ENCODE results near the gene CANT1. TPM values are rescaled to one million over a fixed set of nuclear protein-coding genes. Genes with fewer than 3 reads are reported as not detected.

The CANT1 gene
- total and polyA plus RNA-seq, 2 of the 13 experiments (the other 11 are each of a cell fraction or from before 2014, with no cell fraction given), result 34.1 to 42.1 TPM

DNA sequence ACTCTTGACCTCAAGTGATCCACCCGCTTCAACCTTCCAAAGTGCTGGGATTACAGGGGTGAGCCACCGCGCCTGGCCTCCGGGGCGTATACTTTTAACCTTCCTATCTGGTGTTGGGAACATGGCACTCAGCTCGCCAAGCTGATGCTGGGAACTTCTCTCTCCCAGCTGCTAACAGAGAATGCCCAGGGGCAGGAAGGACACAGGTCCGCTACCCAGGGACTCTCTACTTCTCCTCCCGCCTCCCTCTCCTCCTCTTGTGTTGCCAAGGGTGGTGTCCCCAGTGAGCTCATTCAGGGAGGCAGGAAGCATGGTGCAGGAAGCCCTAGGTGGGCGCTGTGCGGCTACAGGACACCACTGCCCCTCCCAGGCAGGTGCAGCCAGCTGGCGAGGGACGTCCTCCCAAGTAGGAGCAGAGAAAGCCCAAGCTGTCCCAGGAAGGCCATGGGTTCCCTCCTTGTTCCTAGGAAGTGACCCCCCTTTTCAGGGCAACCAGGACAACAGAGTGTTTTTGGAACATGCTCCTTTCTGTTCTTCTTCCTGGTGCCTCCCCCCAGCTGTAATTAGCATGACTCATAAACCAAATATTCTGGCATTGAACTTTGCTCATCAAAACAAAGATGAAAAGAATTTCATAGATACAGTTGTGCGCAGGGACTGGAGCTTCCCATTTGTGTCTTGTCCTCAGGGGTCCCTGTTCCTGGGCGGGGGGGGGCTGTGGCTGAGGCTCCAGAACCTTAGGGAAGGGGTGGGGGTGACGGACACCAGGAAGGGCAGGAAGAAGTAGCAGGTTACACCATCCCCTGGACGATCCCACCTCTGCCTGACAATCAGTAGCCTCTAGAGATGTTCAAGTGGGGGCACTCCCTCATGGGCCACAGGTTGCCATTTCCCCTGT, 17.1 kb upstream of the CANT1 start (continued):
- TF ChIP-seq, protein P1, sequence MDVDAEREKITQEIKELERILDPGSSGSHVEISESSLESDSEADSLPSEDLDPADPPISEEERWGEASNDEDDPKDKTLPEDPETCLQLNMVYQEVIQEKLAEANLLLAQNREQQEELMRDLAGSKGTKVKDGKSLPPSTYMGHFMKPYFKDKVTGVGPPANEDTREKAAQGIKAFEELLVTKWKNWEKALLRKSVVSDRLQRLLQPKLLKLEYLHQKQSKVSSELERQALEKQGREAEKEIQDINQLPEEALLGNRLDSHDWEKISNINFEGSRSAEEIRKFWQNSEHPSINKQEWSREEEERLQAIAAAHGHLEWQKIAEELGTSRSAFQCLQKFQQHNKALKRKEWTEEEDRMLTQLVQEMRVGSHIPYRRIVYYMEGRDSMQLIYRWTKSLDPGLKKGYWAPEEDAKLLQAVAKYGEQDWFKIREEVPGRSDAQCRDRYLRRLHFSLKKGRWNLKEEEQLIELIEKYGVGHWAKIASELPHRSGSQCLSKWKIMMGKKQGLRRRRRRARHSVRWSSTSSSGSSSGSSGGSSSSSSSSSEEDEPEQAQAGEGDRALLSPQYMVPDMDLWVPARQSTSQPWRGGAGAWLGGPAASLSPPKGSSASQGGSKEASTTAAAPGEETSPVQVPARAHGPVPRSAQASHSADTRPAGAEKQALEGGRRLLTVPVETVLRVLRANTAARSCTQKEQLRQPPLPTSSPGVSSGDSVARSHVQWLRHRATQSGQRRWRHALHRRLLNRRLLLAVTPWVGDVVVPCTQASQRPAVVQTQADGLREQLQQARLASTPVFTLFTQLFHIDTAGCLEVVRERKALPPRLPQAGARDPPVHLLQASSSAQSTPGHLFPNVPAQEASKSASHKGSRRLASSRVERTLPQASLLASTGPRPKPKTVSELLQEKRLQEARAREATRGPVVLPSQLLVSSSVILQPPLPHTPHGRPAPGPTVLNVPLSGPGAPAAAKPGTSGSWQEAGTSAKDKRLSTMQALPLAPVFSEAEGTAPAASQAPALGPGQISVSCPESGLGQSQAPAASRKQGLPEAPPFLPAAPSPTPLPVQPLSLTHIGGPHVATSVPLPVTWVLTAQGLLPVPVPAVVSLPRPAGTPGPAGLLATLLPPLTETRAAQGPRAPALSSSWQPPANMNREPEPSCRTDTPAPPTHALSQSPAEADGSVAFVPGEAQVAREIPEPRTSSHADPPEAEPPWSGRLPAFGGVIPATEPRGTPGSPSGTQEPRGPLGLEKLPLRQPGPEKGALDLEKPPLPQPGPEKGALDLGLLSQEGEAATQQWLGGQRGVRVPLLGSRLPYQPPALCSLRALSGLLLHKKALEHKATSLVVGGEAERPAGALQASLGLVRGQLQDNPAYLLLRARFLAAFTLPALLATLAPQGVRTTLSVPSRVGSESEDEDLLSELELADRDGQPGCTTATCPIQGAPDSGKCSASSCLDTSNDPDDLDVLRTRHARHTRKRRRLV (CRISPR knock-in tag; IDR thresholded peaks at IDR 0.05), result no peak
- TF ChIP-seq, protein P2, sequence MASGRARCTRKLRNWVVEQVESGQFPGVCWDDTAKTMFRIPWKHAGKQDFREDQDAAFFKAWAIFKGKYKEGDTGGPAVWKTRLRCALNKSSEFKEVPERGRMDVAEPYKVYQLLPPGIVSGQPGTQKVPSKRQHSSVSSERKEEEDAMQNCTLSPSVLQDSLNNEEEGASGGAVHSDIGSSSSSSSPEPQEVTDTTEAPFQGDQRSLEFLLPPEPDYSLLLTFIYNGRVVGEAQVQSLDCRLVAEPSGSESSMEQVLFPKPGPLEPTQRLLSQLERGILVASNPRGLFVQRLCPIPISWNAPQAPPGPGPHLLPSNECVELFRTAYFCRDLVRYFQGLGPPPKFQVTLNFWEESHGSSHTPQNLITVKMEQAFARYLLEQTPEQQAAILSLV (CRISPR knock-in tag; IDR thresholded peaks at IDR 0.05; ENCODE audit: borderline replicate concordance), result peak; percentile 52; the same call in 1 of the 2 replicates
- peak; percentile 100 for TF ChIP-seq FOSL1 (CRISPR knock-in tag; IDR thresholded peaks at IDR 0.05; ENCODE audit: borderline replicate concordance)
- TF ChIP-seq, protein P3, sequence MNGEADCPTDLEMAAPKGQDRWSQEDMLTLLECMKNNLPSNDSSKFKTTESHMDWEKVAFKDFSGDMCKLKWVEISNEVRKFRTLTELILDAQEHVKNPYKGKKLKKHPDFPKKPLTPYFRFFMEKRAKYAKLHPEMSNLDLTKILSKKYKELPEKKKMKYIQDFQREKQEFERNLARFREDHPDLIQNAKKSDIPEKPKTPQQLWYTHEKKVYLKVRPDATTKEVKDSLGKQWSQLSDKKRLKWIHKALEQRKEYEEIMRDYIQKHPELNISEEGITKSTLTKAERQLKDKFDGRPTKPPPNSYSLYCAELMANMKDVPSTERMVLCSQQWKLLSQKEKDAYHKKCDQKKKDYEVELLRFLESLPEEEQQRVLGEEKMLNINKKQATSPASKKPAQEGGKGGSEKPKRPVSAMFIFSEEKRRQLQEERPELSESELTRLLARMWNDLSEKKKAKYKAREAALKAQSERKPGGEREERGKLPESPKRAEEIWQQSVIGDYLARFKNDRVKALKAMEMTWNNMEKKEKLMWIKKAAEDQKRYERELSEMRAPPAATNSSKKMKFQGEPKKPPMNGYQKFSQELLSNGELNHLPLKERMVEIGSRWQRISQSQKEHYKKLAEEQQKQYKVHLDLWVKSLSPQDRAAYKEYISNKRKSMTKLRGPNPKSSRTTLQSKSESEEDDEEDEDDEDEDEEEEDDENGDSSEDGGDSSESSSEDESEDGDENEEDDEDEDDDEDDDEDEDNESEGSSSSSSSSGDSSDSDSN (CRISPR knock-in tag; IDR thresholded peaks at IDR 0.05), result peak; percentile 64
- no peak for TF ChIP-seq CHD2 (IDR thresholded peaks at IDR 0.05; ENCODE audit: low read depth, low read length)
- no peak for TF ChIP-seq ATRX (CRISPR knock-in tag; IDR thresholded peaks at IDR 0.05; ENCODE audit: borderline replicate concordance)
- TF ChIP-seq RARG (CRISPR knock-in tag; IDR thresholded peaks at IDR 0.05; ENCODE audit: low read depth), result peak; percentile 93; the same call in 1 of the 2 replicates
- TF ChIP-seq, protein P4, sequence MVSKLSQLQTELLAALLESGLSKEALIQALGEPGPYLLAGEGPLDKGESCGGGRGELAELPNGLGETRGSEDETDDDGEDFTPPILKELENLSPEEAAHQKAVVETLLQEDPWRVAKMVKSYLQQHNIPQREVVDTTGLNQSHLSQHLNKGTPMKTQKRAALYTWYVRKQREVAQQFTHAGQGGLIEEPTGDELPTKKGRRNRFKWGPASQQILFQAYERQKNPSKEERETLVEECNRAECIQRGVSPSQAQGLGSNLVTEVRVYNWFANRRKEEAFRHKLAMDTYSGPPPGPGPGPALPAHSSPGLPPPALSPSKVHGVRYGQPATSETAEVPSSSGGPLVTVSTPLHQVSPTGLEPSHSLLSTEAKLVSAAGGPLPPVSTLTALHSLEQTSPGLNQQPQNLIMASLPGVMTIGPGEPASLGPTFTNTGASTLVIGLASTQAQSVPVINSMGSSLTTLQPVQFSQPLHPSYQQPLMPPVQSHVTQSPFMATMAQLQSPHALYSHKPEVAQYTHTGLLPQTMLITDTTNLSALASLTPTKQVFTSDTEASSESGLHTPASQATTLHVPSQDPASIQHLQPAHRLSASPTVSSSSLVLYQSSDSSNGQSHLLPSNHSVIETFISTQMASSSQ (IDR thresholded peaks at IDR 0.05; ENCODE audit: low read depth), result no peak
- TF ChIP-seq, protein P4 (CRISPR knock-in tag; IDR thresholded peaks at IDR 0.05; ENCODE audit: borderline replicate concordance), result 0 out of 2 replicates have a peak, but pooled peaks have one; percentile 67
- TF ChIP-seq NPAS2 (CRISPR knock-in tag; IDR thresholded peaks at IDR 0.05; ENCODE audit: borderline replicate concordance), result no peak
- TF ChIP-seq FOXA1 (IDR thresholded peaks at IDR 0.05), result no peak
- TF ChIP-seq FOXA1 (CRISPR knock-in tag; IDR thresholded peaks at IDR 0.05), result peak; percentile 74
- TF ChIP-seq HDAC1 (CRISPR knock-in tag; IDR thresholded peaks at IDR 0.05), result peak; percentile 95
- TF ChIP-seq ARNT (IDR thresholded peaks at IDR 0.05), result no peak
